ENCODE results near the gene ZNF789. TPM values are rescaled to one million over a fixed set of nuclear protein-coding genes. Genes with fewer than 3 reads are reported as not detected.
A peak's percentile ranks its signal among the peaks of the same experiment; 100 is the strongest.

ZNF789 gene
- total RNA-seq, 2 experiments from 2014 or later, result 32.2 to 59.6 TPM

DNA sequence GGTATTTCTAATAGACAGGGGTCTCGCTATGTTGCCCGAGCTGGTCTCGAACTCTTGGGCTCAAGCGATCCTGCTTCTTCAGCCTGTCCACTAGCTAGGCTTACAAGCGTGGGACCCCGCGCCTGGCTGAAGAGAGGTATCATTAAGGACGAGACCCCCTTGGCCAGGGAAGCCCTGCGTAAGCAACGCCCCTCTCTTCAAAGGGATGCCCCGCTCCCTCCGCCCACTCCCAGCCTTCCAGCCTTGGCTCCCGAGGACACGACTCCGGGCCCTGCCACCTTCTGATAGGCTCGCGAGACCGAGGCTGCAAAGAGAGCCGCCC is 31.6 kb downstream of the ZNF789 start:
- Histone ChIP-seq H3K79me2 (ENCODE audit: insufficient read depth, low read depth, low read length) (peaks cover 40% of the 10 kb centered on the region), H3K27ac (ENCODE audit: low read depth, low read length, poor library complexity, severe bottlenecking) (peak overlapping the region; percentile 73), H3K9me3 (ENCODE audit: low read length) (peaks cover 6% of the 10 kb centered on the region; the same call in 1 of the 2 replicates), H3K9me2 (ENCODE audit: insufficient read depth, low read length) (no peaks in the 10 kb centered on the region), H3K4me1 (ENCODE audit: insufficient read depth, low read length, poor library complexity, severe bottlenecking) (peaks cover 18% of the 10 kb centered on the region), H3K4me3 (ENCODE audit: low read depth, low read length, poor library complexity, severe bottlenecking) (peak overlapping the region; percentile 92), H2AFZ (ENCODE audit: low read length) (peak overlapping the region; percentile 83), H4K20me1 (ENCODE audit: insufficient read depth, low read length) (peaks cover 4% of the 10 kb centered on the region; the same call in 1 of the 2 replicates), H3K36me3 (ENCODE audit: insufficient read depth, low read length) (peaks cover 4% of the 10 kb centered on the region; the same call in 1 of the 2 replicates), H3K4me2 (ENCODE audit: low read length) (peak overlapping the region; percentile 90)
- POLR2A ChIA-PET, result interaction anchor here (0.5 to 2.8 kb wide), 10 partner anchors 12 to 1239 kb away, joined by 3 to 20 read pairs (median 4); partner anchors contain the start of genes CPSF4, PTCD1, TRIM4 and ZNF655
- CTCF ChIA-PET (ENCODE audit: unreplicated experiment), result interaction anchor here (1.4 kb wide), 1 partner anchor 14 kb away, joined by 3 read pairs; no protein-coding TSS in a partner anchor
- TF ChIP-seq CTCF (conservative IDR thresholded peaks at IDR 0.05; ENCODE audit: low read length), result no peak
- TF ChIP-seq EZH2phosphoT487 (IDR thresholded peaks at IDR 0.05; ENCODE audit: borderline replicate concordance, low read depth, low read length), result no peak
- no TSS peak for BruUV-seq (replicated peaks)
- intact Hi-C loops (cut with micrococcal nuclease; ENCODE audit: unreplicated experiment), result loop anchor here (2.0 kb wide), 1 partner anchor 55 kb away; the partner anchor contains the start of gene ZNF655
- no peak for DNase-seq (ENCODE audit: low spot score)

DNA sequence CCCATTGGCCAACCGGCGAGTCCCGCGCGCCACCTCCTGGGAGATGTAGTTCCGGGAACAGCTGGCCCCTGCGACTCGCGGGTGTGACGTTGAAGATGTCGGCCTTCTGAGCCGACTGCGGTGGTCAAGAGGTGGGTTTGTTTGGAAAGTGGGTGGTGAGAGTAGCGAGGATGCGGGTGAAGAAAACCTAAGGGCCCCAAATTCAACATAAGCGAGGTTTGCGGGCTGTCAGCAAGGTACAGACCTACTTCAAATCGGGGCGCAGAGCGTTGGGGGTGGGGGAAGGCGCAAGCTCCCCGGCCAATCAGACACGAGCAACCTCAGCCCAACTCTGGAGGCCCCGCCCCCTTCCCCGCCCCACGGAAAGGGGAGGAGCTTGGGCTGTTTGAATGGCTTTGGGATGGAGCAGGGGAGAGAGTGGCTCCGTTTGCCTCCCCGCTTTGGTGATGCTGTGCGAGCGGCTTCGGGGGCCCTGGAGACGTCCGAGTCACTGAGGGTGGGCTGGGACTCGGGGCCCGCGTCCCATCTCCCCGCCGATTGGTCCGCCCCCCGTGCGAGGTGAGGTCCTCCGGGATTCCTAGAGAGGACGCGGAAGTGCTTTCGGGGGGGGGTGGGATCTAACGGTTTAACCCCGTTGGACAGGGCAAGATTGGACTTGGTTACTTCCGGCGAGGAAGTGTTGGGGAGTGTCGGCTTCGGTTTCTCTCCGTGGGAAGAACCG is 32.1 kb downstream of the ZNF789 start, which contains the start of gene ZKSCAN5:
TSS of gene ZKSCAN5 (plus strand) at position 60 of the 721 bp plus-strand sequence. CDS start 1,383 bp downstream, outside the sequence.
- ChIA-PET CTCF (ENCODE audit: unreplicated experiment) (interaction anchor here (0.5 to 1.4 kb wide), 3 partner anchors 15 to 569 kb away, joined by 3 read pairs; no protein-coding TSS in a partner anchor), POLR2A (interaction anchor here (0.5 to 2.8 kb wide), 14 partner anchors 12 to 1240 kb away, joined by 3 to 20 read pairs (median 3); partner anchors contain the start of genes CPSF4, PTCD1, TRIM4 and ZNF655)
- peaks cover 18% of the 10 kb centered on the region for H3K4me1 ChIP-seq (ENCODE audit: insufficient read depth, low read length, poor library complexity, severe bottlenecking)
- H3K79me2 ChIP-seq (ENCODE audit: insufficient read depth, low read depth, low read length), result peaks cover 36% of the 10 kb centered on the region
- H3K4me3 ChIP-seq (ENCODE audit: low read depth, low read length, poor library complexity, severe bottlenecking), result peak within 1 kb of the TSS; percentile 92
- H3K9me3 ChIP-seq (ENCODE audit: low read length), result peaks cover 6% of the 10 kb centered on the region; the same call in 1 of the 2 replicates
- no TSS peak for BruUV-seq (replicated peaks)
- intact Hi-C loops (cut with micrococcal nuclease; ENCODE audit: unreplicated experiment), result loop anchor here (2.0 kb wide), 1 partner anchor 54 kb away; the partner anchor contains the start of gene ZNF655
- H4K20me1 ChIP-seq (ENCODE audit: insufficient read depth, low read length), result no peaks in the 10 kb centered on the region
- TF ChIP-seq EZH2phosphoT487 (IDR thresholded peaks at IDR 0.05; ENCODE audit: borderline replicate concordance, low read depth, low read length) (no peak), CTCF (conservative IDR thresholded peaks at IDR 0.05; ENCODE audit: low read length) (no peak)
- DNase-seq (ENCODE audit: low spot score), result peak; percentile 96
- H3K4me2 ChIP-seq (ENCODE audit: low read length), result peak within 1 kb of the TSS; percentile 90
- H3K9me2 ChIP-seq (ENCODE audit: insufficient read depth, low read length), result no peaks in the 10 kb centered on the region
- H3K36me3 ChIP-seq (ENCODE audit: insufficient read depth, low read length), result no peaks in the 10 kb centered on the region; the same call in 1 of the 2 replicates
- H3K27ac ChIP-seq (ENCODE audit: low read depth, low read length, poor library complexity, severe bottlenecking), result peak within 1 kb of the TSS; percentile 73
- H2AFZ ChIP-seq (ENCODE audit: low read length), result peak within 1 kb of the TSS; percentile 83

All from OCI-LY7 (cell line).